NCI-H69 (cell line): Measurements from ENCODE around the gene FOXL2NB.
A peak's percentile ranks its signal among the peaks of the same experiment; 100 is the strongest.

ENCODE experiments used
- DNase-seq: peaks from one replicate; lab custom pipeline; 2025; lab: John Stamatoyannopoulos, UW

FOXL2NB gene

DNA sequence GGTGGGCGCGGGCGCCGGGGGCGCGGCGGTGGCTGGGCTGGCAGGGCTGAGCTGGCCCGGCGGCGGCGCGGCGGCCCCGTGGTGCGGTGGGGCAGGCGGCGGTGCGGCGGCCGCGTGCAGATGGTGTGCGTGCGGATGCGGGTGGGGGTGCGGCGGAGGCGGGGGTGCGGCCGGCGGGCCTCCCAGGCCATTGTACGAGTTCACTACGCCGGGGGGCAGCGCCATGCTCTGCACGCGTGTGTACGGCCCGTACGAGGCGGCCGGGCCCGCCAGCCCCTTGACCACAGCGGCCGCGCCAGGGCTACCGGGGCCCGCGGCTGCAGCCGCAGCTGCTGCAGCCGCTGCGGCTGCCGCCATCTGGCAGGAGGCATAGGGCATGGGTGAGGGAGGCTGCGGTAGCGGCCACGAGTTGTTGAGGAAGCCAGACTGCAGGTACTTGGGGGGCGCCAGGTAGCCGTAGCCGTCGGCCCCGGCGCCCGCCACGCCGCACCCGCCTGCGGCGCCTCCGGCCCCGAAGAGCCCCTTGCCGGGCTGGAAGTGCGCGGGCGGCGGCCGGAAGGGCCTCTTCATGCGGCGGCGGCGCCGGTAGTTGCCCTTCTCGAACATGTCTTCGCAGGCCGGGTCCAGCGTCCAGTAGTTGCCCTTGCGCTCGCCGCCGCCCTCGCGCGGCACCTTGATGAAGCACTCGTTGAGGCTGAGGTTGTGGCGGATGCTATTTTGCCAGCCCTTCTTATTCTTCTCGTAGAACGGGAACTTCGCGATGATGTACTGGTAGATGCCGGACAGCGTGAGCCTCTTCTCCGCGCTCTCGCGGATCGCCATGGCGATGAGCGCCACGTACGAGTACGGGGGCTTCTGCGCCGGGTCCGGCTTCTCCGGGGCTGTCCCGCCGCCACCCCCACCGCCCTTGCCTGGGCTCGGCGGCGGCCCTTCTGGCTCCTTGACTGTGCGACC lies 1.0 kb upstream of the FOXL2NB start:
- peak; percentile 45 for DNase-seq

DNA sequence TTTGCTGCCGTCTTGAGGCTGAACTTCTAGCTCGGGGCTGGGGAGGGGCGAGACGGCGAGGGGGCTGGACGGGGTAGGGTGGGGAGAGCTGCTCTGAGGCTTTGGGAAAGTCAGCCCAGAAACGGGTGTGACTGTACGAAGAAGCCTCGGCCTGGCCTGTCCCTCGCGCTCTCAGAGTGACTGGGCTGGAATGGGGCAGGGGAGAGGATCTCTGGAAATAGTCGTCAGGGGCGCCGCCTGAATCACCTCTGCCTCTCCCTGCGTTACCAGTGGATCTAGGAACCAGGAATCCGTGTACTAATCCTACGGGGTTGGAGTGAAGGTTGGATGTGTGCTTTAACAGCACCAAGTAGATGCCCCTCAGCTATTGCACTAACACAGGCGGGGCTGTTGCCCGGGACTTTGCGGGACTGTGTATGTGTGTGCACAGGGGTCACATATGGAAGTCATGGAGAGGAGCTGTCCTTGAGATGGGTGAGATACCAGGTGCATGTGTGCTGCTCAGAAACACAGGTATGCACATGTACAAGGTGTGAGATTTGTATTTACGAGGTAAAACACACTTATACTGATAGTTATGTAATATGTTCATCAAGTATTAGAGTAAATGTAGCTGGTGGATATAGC lies 591 bp downstream of the FOXL2NB start:
- no peak for DNase-seq

- no peak for DNase-seq
Measured at GRCh38 chr3:138948371-138949001, 1.5 kb downstream of the FOXL2NB start.

GRCh38 chr3:138949002-138949418 lies 2.0 kb downstream of the FOXL2NB start:
- DNase-seq: no peak

GRCh38 chr3:138949445-138950005 lies 2.5 kb downstream of the FOXL2NB start:
- DNase-seq: no peak

DNA sequence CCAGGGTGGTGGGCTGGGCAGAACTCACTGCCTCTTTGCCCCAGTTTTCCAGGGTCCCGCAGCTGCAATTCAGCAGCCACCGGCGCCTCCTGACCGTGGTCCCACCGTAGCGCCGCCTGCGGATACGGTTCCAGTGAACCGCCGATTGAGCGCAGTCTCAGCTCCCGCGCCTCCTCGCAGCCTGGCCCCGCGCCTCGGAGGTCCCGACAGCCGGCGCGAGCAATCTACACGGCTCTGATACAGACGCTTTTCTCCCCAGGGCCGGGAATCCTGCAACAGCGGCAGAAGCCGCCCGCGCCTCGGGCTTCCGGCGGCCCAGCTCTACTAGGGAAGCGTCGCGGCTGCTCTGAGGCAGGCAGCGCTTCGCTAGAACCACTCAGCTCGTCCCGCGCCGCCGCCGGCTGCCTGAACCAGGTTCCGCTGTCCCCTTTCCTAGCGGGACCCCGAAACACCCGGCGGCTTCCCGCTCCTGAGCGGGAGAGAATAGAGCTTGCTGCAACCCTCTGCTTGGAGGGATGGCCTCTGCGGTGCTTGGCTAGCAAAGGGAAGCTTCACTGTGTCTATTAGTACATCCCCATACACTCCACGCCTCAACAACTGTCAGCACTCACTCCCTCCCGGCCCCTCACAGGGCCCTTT lies 3.1 kb downstream of the FOXL2NB start:
- DNase-seq: peak; percentile 41

GRCh38 chr3:138950701-138951100 lies 3.7 kb downstream of the FOXL2NB start:
- no peak for DNase-seq

GRCh38 chr3:138960417-138960852 lies 13.4 kb downstream of the FOXL2NB start:
- no peak for DNase-seq

DNA sequence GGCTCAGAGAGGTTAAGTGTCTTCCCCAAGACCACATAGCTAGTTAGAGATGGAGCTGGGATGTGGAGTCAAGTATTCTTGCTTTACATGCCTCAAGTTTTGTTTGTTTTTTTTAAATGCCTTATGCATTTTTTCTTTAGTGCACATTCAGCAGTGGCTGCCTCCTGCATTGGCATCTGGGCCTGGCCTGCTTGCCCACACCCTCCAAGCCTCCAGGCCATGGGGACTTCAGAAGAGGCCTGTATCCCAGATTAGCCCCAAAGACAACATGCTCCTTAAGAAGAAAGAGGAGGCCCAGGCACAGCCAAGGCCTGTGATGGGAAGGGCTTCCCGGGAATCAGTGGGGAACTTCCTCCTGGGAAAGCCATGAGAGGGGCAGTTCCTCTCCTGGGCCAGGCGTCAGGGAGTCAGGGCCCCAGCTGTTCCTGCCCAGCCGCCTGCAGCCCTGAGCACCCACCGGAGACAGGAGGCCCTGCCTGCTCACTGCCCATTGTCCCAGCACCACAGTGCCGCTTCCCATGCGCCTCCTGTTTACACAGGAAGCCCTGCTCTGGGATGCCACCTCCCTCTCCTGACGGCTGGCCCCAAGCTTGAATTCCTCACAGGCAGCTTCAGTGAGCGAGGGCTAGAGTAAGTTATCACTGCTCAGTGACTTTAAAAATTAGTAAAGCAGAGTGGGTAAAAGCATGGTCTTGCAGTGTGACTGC lies 16.0 kb downstream of the FOXL2NB start:
- DNase-seq: no peak

GRCh38 chr3:138964264-138964663 lies 17.2 kb downstream of the FOXL2NB start:
- DNase-seq: no peak

- DNase-seq: no peak
Measured at GRCh38 chr3:138964923-138965322, 17.9 kb downstream of the FOXL2NB start.

DNA sequence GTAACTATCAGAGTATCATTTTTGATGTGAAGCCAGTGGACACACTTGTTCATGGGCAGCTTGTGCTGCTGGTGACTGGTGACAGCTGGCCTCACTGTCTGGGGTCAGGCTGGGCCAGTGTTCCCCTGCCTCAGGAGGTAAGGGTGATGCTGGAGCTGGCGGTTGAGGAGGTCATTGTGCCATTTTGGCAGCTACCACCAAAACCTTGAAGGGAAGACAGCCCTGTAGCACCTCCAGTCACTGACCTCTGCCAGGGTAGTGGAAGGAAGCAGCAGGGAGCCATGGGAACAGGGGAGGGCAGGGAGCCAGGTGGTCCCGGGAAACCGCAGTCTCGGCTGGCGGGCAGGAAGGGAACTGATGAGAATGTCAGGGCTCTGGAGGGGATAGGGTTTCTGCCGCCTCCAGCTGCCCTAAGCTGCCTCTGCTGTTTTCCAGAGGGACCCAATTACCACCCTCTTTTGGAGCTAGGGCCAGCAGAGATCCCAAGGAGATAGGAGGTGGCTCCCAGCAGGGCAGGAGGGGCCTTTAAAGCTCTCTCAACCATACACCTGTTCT lies 24.8 kb downstream of the FOXL2NB start:
- no peak for DNase-seq

DNA sequence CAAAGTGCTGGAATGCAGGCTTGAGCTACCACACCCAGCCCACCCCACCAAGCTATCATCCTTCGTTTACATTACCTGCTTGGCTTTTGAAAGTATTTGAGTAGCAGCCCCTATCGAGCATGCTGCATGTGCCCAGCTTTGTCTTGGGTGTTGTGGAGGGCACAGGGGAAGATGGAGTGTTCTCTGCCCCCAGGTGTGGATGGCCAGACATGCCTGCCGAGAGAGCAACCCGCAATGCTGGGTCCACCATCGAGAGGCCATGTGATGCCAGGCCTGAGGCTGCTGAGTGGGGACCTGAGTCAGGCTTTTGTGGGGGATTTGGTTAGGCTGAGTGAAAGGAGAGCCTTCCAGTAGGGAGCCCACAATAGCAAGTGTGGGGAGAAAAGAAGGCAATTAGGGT lies 25.9 kb downstream of the FOXL2NB start:
- DNase-seq: no peak

GRCh38 chr3:138974462-138974861 lies 27.4 kb downstream of the FOXL2NB start:
- no peak for DNase-seq

GRCh38 chr3:138975351-138975750 lies 28.3 kb downstream of the FOXL2NB start:
- no peak for DNase-seq

GRCh38 chr3:138976047-138976446 lies 29.0 kb downstream of the FOXL2NB start:
- no peak for DNase-seq

DNA sequence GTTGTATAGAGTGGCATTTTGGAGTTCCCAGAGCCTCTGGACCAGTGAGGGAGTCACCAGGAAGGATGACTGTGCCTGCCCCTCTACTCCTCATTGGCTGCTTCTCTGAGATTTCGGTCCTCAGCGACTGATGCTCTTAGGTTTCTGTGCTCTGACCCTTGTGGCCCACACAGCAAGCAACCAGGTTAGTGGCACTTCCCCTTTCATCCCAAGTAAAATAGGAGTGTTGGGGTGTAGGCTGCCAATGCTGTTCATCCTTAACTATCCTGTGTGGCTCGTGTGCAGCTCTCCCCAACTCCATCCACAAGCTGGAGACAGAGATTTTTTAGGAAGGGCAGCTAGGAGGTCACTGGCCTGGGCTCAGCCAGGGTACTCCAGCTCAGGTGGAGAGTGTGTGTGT lies 37.8 kb downstream of the FOXL2NB start:
- DNase-seq: no peak

DNA sequence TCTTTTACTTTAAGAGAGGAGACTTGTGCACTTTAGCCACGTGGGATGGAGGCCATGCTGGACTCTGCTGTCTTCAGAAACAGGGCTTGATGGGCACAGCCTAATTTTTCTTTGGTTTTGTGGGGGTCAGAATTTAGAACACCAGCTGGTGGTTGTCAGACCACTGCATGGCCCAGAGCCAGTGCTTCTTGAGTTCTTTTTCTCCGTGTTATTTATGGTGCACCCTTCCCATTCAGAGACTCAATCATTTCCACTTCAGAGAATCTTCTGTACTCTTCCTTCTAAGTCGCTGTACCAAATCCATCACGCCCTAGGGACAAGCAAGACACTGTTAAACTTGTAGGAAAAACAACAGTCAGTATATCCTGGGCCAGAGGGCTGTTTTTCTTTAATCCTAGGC lies 38.9 kb downstream of the FOXL2NB start:
- DNase-seq: no peak

- no peak for DNase-seq
Measured at GRCh38 chr3:138987181-138987580, 40.2 kb downstream of the FOXL2NB start.

- DNase-seq: no peak
Measured at GRCh38 chr3:138995706-138996105, 48.7 kb downstream of the FOXL2NB start.
